Activated T-cell treated with anti-CD3 and anti-CD28 coated beads, Interleukin-2, amount 50 U/mL, for 1 hour (primary cell): ENCODE measurements around the gene CNGA1.
"Not testable (repeated sequence)": the region's sequence is repeated elsewhere in the genome, so short reads cannot be mapped to it uniquely, and the experiment has no call there.

Experiments
- DNase-seq: peaks from one replicate; pipeline ENCODE4 v3.0.0-alpha.2; 2020

Gene CNGA1

GRCh38 chr4:47954245-47954644, 62.2 kb downstream of the CNGA1 start:
- no peak for DNase-seq

GRCh38 chr4:47945930-47946726, 70.4 kb downstream of the CNGA1 start:
- DNase-seq = no peak

- no peak for DNase-seq
Observed at GRCh38 chr4:47942081-47942819, 74.2 kb downstream of the CNGA1 start.

GRCh38 chr4:47939456-47939855, 77.0 kb downstream of the CNGA1 start:
- no peak for DNase-seq

GRCh38 chr4:47936336-47936735, 80.1 kb downstream of the CNGA1 start:
- no peak for DNase-seq

- no peak for DNase-seq
Observed at GRCh38 chr4:47933840-47934239, 82.6 kb downstream of the CNGA1 start.

- DNase-seq = no peak
Observed at GRCh38 chr4:47930971-47931804, 85.3 kb downstream of the CNGA1 start.

- DNase-seq = no peak
Observed at GRCh38 chr4:47929682-47930201, 86.7 kb downstream of the CNGA1 start.

- DNase-seq = peak; percentile 47
Observed at GRCh38 chr4:47926667-47927258, 89.7 kb downstream of the CNGA1 start.

- not testable (repeated sequence) for DNase-seq
Observed at GRCh38 chr4:47923261-47923608, 93.2 kb downstream of the CNGA1 start.

- DNase-seq = not testable (repeated sequence)
Observed at GRCh38 chr4:47922436-47923260, 93.8 kb downstream of the CNGA1 start.

GRCh38 chr4:47917163-47917562, 99.3 kb downstream of the CNGA1 start:
- DNase-seq = not testable (repeated sequence)

- no peak for DNase-seq
Observed at GRCh38 chr4:47915378-47915777, 101.1 kb downstream of the CNGA1 start.

- DNase-seq = no peak
Observed at GRCh38 chr4:47914926-47915237, 101.6 kb downstream of the CNGA1 start.

- peak; percentile 94 for DNase-seq
Observed at GRCh38 chr4:47914220-47914925, 102.1 kb downstream of the CNGA1 start, which contains the start of gene NFXL1. Gene NFXL1, minus strand, starts transcription at chr4:47914583. Its CDS starts 380 bp downstream, at chr4:47914203.

- peak; percentile 53 for DNase-seq
Observed at GRCh38 chr4:47913861-47914219, 102.6 kb downstream of the CNGA1 start.

- DNase-seq = no peak
Observed at GRCh38 chr4:47913330-47913729, 103.2 kb downstream of the CNGA1 start.

GRCh38 chr4:47907089-47907646, 109.3 kb downstream of the CNGA1 start:
- DNase-seq = no peak

GRCh38 chr4:47899639-47900038, 116.8 kb downstream of the CNGA1 start:
- no peak for DNase-seq

GRCh38 chr4:47891928-47892327, 124.6 kb downstream of the CNGA1 start:
- no peak for DNase-seq
